Measurements from ENCODE around the gene ZNF410.
"Not testable (repeated sequence)": the region's sequence is repeated elsewhere in the genome, so short reads cannot be mapped to it uniquely, and the experiment has no call there.

Gene ZNF410, protein sequence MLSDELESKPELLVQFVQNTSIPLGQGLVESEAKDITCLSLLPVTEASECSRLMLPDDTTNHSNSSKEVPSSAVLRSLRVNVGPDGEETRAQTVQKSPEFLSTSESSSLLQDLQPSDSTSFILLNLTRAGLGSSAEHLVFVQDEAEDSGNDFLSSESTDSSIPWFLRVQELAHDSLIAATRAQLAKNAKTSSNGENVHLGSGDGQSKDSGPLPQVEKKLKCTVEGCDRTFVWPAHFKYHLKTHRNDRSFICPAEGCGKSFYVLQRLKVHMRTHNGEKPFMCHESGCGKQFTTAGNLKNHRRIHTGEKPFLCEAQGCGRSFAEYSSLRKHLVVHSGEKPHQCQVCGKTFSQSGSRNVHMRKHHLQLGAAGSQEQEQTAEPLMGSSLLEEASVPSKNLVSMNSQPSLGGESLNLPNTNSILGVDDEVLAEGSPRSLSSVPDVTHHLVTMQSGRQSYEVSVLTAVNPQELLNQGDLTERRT

DNA sequence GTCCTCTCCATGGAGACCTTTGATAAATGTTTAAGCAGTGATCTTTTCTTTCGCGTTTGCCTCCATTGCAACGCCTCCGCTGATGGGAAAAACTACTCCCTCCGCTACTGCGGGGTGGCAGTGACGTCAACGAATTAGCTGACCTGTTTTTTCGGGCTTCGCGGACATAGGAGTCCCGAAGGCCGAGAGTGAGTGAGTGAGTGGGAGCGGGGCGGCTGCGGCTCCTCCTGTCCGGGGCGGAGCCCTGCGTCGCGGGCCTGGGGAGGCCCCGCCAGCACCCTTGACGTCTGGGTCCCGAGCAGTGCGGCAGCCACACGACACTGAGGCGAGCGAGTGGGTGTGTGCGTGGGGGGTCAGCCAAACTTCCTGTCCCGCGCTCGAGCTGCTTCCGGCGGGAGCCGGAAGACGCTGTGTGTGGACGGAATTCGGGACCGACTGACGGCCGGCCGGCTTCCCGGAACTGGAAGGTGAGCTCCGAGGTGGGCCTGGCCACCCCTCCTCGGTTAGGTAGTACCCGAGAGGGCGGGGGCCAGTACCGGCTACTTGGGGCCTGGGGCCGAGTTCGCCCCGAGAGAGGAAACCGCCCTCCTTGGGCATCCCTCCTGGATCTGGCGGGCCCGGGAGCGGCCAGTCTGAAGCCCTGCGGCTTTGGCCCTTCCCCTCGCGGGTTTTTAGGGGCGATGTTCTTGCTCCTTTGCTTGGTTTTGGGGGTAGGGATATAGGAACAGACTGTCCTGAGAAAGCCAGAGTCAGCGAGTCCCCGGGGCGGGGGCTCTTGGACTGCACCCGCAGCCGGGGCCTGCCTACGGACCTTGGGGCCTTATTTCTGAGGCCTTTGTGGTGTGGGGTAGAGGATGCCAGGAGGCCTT is at the start of gene ZNF410:
Gene ZNF410, plus strand, starts transcription at position 411 of the 869 bp plus-strand sequence. CDS start 5,317 bp downstream, outside the sequence.
- TF ChIP-seq GATA1 (IDR thresholded peaks at IDR 0.05; ENCODE audit: low read depth, low read length) (no peak), POLR2A (IDR thresholded peaks at IDR 0.05; ENCODE audit: low read length) (peak; percentile 90)
- DNase-seq, result peak; percentile 95

DNA sequence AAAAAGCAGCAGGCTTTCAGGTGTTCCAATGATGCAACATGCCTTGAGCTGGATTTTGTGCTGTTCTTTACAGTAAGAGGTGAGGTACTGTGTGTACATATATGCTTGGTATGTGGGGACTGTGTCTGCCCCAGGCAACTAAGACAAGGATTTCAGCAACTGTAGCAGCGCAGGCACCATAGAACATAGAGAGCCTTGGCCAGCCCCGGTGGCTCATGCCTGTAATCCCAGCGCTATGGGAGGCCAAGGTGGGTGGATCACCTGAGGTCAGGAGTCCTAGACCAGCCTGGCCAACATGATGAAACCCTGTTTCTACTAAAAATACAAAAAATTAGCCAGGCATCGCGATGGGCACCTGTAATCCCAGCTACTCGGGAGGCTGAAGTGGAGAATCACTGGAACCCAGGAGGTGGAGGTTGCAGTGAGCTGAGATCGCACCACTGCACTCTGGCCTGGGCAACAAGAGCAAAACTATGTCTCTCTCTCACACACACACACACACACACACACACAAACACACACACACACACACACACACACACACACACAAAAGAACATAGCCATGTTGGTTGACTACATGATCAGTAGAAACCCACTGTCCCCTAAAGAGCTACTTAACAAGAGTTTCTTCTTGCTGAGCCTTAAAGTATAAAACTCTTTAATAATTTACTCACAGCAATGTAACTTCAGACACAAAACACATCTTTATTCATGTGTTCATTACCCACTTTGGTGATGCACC is 48.2 kb upstream of the ZNF410 start:
- DNase-seq, result not testable (repeated sequence)

DNA sequence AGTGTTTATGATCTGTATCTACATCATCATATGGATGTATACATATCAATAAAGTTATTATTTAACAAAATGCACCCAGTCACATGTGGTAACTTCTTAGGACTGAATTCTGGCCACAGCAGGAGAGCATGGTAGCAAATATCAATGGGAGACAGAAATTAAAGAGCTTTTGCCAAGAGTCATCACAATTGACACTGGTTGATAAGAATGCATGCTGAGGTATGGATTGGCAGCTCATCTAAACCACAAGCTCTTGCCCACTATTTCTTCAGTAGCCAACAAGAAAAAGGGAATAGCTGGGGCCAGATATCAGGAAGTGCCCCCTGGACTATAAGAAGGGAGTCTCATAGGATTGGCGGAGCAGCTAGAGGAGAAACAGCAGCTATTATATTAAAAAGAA is 44.5 kb upstream of the ZNF410 start:
- TF ChIP-seq POLR2A (IDR thresholded peaks at IDR 0.05; ENCODE audit: low read length) (no peak), GATA1 (IDR thresholded peaks at IDR 0.05; ENCODE audit: low read depth, low read length) (no peak)
- DNase-seq, result peak in 1 of 2 experiments; percentile 10

DNA sequence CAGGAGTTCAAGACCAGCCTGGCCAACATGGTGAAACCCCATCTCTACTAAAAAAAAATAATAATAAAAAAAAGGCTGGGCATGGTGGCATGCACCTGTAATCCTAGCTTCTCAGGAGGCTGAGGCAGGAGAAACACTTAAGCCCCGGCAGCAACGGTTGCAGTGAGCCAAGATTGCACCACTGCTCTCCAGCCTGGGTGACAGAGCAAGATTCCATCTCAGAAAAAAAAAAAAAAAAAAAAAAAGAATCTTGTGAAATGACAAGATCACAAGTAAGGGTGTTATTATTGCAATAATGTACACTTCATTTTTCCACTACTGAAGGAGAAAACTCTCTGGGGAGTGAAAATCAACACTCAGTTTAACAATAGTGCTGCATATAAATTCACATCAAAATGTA is 43.8 kb upstream of the ZNF410 start:
- DNase-seq, result peak in 1 of 2 experiments; percentile 18

DNA sequence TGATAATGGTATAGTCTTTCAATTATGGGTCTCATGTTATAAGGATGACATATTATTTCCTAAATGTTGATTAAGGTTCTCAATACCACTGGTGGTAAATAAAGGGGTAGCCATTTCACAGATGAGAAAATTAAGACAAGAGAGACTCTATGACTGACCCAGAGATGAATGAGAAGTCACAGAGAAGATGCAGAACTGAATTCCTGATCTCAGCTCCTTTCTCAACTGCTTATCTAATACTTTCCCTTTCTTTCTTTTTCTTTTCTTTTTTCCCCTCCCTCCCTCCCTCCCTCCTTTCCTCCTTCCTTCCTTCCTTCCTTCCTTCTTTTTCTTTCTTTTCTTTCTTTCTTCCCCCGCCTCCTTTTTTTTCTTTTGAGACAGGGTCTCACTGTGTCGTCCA is 43.4 kb upstream of the ZNF410 start:
- no peak for TF ChIP-seq GATA1 (IDR thresholded peaks at IDR 0.05; ENCODE audit: low read depth, low read length)
- no peak for TF ChIP-seq POLR2A (IDR thresholded peaks at IDR 0.05; ENCODE audit: low read length)
- no peak for DNase-seq

More for the DNA sequence above, 43.8 kb upstream of the ZNF410 start:
- TF ChIP-seq POLR2A (IDR thresholded peaks at IDR 0.05; ENCODE audit: low read length), result no peak

DNA sequence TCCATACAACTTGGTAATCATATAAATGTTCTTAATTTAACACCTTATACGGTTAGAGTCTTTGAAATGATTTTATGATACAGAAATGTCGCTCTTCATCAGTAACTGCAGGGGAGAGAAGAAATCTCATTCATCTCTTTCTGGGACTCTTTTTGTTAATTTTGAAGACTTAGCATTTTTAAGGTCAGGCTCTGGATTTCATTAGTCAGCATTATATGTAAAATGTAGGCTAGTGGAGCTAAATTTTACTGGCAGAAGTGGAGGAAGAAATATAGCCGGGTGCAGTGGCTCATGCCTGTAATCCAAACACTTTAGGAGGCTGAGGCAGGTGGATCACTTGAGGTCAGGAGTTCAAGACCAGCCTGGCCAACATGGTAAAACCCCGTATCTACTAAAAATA is 39.7 kb upstream of the ZNF410 start:
- no peak for TF ChIP-seq POLR2A (IDR thresholded peaks at IDR 0.05; ENCODE audit: low read length)
- TF ChIP-seq GATA1 (IDR thresholded peaks at IDR 0.05; ENCODE audit: low read depth, low read length), result no peak

DNA sequence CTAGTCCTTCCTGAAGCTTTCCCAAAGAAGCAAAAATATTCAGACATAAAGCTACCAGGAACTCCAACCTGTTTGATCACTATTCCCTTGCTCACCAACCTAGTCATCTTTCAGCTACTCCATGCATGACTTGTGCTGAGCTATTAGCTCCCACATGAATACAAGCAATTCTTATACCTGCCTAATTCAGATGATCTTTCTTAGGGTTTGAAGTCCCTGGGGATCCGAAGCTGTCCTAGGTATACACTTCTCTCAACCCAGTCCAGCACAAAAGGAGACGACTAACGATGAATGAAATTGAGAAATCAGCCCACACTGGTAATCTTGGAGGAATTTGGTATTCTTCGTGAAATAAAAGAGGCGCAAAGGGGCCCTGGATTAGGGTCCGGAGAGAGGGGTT is 35.7 kb upstream of the ZNF410 start:
- no peak for DNase-seq
- TF ChIP-seq GATA1 (IDR thresholded peaks at IDR 0.05; ENCODE audit: low read depth, low read length), result no peak
- no peak for TF ChIP-seq POLR2A (IDR thresholded peaks at IDR 0.05; ENCODE audit: low read length)

More for the DNA sequence above, 39.7 kb upstream of the ZNF410 start:
- DNase-seq, result no peak

DNA sequence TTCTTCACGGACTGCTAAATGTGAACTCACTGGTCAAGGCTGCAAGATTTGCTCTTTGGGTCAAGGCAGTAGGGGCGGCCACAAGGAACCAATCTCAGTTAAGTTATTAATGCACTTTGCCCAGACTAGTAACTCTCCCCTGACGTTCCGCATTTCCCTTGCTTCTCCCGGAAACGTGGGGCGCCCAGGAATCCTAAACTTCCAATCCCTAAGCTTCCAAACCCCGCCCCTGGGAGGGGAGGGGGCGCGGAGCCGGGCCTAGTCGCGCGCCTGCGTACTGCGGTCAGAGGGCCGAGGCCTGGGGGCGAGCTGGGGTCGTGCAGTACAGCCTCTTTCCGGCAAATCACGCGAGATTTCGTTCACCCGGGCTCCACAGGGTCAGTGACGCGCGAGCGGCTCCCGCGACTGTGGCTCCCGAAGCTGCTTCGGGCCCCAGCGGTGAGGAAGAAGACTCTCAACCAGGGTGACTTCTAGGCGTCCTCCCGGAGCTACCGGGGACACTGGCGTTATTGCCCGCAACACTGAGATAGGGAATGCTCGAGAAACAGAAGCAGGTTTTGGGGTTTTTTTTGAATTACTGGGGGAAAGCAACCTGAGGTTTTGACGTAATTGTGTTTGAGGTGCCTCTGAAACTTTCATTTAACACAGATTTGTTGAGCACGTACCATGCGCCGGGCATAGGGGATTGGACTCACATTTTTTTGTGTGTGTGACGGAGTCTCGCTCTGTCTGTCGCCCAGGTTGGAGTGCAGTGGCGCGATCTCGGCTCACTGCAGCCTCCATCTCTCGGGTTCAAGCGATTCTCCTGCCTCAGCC is 34.9 kb upstream of the ZNF410 start, which contains the start of gene PTGR2:
Gene PTGR2, plus strand, starts transcription at position 265 of the 816 bp plus-strand sequence. CDS start 7,032 bp downstream, outside the sequence.
- DNase-seq, result peak; percentile 87 to 88
- TF ChIP-seq GATA1 (IDR thresholded peaks at IDR 0.05; ENCODE audit: low read depth, low read length), result no peak
- TF ChIP-seq POLR2A (IDR thresholded peaks at IDR 0.05; ENCODE audit: low read length), result peak; percentile 57

DNA sequence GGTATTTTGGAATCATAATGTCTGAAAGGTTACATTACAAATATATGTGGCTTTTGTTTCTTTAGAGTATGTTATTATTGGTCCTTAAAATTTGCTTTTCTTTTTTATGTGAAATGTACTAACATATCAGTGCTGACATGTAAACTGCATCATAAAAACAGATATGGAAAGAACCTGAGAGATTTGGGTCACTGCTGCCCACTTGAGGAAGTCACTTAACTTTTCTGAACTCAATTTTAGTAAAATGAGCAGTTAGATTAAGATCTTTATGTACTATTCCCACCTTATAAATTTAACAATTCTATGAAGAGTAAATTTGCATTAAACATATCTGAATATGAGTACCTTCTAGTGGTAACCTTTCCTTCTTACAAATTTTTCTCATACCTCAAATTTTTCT is 27.5 kb upstream of the ZNF410 start:
- DNase-seq, result no peak
- TF ChIP-seq GATA1 (IDR thresholded peaks at IDR 0.05; ENCODE audit: low read depth, low read length) (no peak), POLR2A (IDR thresholded peaks at IDR 0.05; ENCODE audit: low read length) (no peak)

DNA sequence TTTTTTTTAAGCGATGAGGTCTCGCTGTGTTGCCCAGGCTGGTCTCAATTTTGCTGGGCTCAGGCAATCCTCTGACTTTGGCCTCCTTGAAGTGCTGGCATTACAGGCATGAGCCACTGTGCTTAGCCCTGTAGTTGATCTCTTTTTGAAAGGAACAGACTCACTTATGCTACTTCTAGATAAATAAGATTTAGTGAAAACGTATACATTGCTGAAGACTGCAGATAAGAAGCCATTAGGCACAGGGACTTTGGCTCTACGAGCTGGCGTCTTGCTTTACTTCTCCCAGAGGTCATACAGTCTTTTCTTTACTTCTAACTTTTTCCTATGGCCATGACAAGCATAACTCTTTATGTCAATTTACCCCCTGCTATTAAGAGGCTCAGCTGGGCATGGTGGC is 25.6 kb upstream of the ZNF410 start:
- no peak for TF ChIP-seq POLR2A (IDR thresholded peaks at IDR 0.05; ENCODE audit: low read length)
- TF ChIP-seq GATA1 (IDR thresholded peaks at IDR 0.05; ENCODE audit: low read depth, low read length), result no peak
- DNase-seq, result peak; percentile 63 to 84

DNA sequence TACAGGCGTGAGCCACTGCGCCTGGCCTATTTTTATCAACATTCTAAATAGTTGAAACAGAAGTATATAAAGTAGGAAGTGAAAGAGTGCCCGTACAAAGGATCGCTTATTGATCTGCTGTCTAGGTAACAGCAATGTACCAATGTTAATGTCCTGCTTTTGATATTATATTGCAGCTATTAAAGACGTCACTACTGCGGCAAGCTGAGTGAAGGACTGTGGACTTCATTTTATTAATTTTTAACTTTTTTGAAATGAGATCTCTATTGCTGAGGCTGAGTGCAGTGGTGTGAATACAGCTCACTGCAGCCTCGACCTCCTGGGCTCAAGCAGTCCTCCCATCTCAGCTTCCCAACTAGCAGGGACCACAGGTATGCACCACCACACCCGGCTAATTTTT is 24.2 kb upstream of the ZNF410 start:
- no peak for TF ChIP-seq POLR2A (IDR thresholded peaks at IDR 0.05; ENCODE audit: low read length)
- TF ChIP-seq GATA1 (IDR thresholded peaks at IDR 0.05; ENCODE audit: low read depth, low read length), result no peak
- no peak for DNase-seq

DNA sequence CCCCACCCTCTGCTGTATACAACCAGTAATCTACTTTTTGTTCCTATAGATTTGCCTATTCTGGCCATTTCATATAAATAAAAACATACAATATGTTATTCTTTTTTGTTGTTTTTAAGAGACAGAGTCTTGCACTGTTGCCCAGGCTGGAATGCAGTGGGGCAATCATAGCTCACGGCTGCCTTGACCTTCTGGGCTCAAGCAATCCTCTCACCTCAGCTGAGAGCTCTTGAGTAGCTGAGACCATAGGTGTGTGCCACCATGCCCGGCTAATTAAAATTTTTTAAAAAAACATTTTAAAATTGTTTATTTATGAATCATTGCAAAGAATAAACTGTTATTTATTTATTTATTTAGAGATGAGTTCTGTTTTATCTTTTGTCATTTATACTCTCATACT is 23.4 kb upstream of the ZNF410 start:
- no peak for DNase-seq
- TF ChIP-seq POLR2A (IDR thresholded peaks at IDR 0.05; ENCODE audit: low read length), result no peak
- no peak for TF ChIP-seq GATA1 (IDR thresholded peaks at IDR 0.05; ENCODE audit: low read depth, low read length)

Measured in erythroblast (primary cell).